ENCODE measurements around the gene LRRC47. TPM values are rescaled to one million over a fixed set of nuclear protein-coding genes. Genes with fewer than 3 reads are reported as not detected.
"Not testable (repeated sequence)": the region's sequence is repeated elsewhere in the genome, so short reads cannot be mapped to it uniquely, and the experiment has no call there.

LRRC47 gene
- total RNA-seq, 1 experiment from 2014 or later, result 32.9 TPM

GRCh38 chr1:3772027-3772714, 24.1 kb downstream of the LRRC47 start:
- peak; percentile 33 for DNase-seq (ENCODE audit: low read depth)

- no peak for DNase-seq (ENCODE audit: low read depth)
Measured at GRCh38 chr1:3771108-3772026, 24.9 kb downstream of the LRRC47 start.

GRCh38 chr1:3770047-3770765, 26.1 kb downstream of the LRRC47 start:
- DNase-seq (ENCODE audit: low read depth), result no peak

- DNase-seq (ENCODE audit: low read depth), result no peak
Measured at GRCh38 chr1:3768811-3769390, 27.4 kb downstream of the LRRC47 start.

GRCh38 chr1:3767328-3767925, 28.9 kb downstream of the LRRC47 start:
- DNase-seq (ENCODE audit: low read depth), result no peak

GRCh38 chr1:3763351-3764125, 32.8 kb downstream of the LRRC47 start:
- no peak for DNase-seq (ENCODE audit: low read depth)

- no peak for DNase-seq (ENCODE audit: low read depth)
Measured at GRCh38 chr1:3762873-3763228, 33.4 kb downstream of the LRRC47 start.

- DNase-seq (ENCODE audit: low read depth), result no peak
Measured at GRCh38 chr1:3762151-3762872, 34.0 kb downstream of the LRRC47 start.

GRCh38 chr1:3761296-3762010, 34.8 kb downstream of the LRRC47 start:
- DNase-seq (ENCODE audit: low read depth), result no peak

- no peak for DNase-seq (ENCODE audit: low read depth)
Measured at GRCh38 chr1:3759796-3760195, 36.5 kb downstream of the LRRC47 start.

- no peak for DNase-seq (ENCODE audit: low read depth)
Measured at GRCh38 chr1:3759164-3759563, 37.1 kb downstream of the LRRC47 start.

- no peak for DNase-seq (ENCODE audit: low read depth)
Measured at GRCh38 chr1:3756394-3756793, 39.9 kb downstream of the LRRC47 start.

GRCh38 chr1:3753656-3754454, 42.4 kb downstream of the LRRC47 start:
- DNase-seq (ENCODE audit: low read depth), result no peak

GRCh38 chr1:3752400-3752945, 43.8 kb downstream of the LRRC47 start, which contains the start of gene CCDC27:
Gene CCDC27, plus strand, starts transcription at chr1:3752450. Its CDS starts 32 bp downstream, at chr1:3752482.
- no peak for DNase-seq (ENCODE audit: low read depth)

GRCh38 chr1:3750741-3751140, 45.6 kb downstream of the LRRC47 start:
- DNase-seq (ENCODE audit: low read depth), result no peak

GRCh38 chr1:3749512-3749911, 46.8 kb downstream of the LRRC47 start:
- DNase-seq (ENCODE audit: low read depth), result no peak

- DNase-seq (ENCODE audit: low read depth), result not testable (repeated sequence)
Measured at GRCh38 chr1:3748316-3748900, 47.9 kb downstream of the LRRC47 start.

GRCh38 chr1:3747903-3748302, 48.4 kb downstream of the LRRC47 start:
- DNase-seq (ENCODE audit: low read depth), result no peak
